GM19463 (cell line): Measurements from ENCODE around the gene HAVCR1.
A peak's percentile ranks its signal among the peaks of the same experiment; 100 is the strongest.
"Not testable (repeated sequence)": the region's sequence is repeated elsewhere in the genome, so short reads cannot be mapped to it uniquely, and the experiment has no call there.

Experiments
- ATAC-seq: cut with Tn5 transposase; IDR thresholded peaks from one replicate; pipeline ENCODE4 v1.9.1; 2021; ENCODE audit warnings: mild to moderate bottlenecking, moderate library complexity; ENCODE audit not compliant: unreplicated experiment

Gene HAVCR1

DNA sequence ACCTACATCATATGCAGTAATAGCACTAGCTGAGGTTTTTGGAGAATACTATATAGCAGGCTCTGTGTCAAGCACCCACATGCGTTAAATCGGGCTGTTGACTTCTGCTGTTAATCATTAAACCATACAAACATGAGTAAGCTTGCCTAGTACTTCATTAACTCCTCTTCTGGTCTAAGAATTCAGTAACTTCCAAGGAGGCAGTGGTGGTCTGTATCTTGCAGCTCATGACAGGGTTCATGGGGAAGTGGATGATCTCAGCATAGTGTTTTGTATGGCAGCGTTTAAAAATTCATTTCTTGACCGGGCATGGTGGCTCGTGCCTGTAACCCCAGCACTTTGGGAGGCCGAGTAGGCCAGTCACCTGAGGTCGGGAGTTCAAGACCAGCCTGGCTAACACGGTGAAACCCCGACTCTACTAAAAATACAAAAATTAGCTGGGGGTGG is at the start of gene HAVCR1:
HAVCR1 (minus strand) TSS at position 24 of the 447 bp plus-strand sequence. CDS start 1,173 bp downstream, outside the sequence.
- ATAC-seq = peak; percentile 85

DNA sequence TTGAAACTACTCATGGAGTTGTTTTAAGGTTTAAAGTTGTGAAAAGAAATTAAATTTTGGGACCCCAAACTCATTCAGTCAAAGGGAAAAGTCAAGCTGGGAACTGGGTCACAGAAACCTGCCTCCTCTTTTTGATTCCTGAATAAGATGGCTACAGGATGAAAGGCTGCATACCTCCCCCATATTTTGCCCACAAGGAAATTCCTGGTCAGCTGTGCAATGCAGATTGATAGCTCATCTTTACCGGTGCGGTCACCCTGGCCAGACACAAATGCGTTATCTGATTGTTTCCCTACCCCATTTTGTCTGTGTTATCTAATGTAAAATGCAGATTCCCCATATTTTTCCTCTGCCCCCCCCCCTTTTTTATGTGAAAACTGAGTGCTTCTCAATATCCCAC is 48.6 kb upstream of the HAVCR1 start:
- no peak for ATAC-seq

- peak; percentile 40 for ATAC-seq
Measured at GRCh38 chr5:157106630-157107461, 47.9 kb upstream of the HAVCR1 start.

DNA sequence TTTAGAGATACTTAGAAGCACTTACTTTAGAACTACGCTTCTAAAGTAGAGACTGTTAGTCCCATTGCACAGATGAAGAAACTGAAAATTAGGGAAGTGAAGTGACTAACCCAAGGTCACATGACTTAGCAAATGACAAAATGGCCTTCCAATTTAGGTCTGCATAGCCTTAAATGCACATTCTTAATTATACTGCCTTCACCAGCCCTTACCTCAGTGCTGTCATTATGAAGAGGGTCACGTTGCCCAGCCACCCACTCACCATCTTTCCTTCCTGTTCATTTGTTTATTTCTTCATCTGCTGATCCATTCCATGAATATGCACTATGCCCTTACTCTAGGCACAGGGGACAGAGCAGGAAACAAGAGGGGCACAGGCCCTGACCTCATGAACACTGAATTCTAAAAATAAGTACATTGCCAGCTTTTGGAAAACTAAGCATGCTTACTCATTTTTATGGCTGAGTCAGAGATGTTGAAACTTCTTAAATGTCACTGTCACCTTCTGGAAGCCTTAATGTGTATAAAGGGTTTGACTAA is 41.3 kb upstream of the HAVCR1 start:
- ATAC-seq = peak; percentile 75

DNA sequence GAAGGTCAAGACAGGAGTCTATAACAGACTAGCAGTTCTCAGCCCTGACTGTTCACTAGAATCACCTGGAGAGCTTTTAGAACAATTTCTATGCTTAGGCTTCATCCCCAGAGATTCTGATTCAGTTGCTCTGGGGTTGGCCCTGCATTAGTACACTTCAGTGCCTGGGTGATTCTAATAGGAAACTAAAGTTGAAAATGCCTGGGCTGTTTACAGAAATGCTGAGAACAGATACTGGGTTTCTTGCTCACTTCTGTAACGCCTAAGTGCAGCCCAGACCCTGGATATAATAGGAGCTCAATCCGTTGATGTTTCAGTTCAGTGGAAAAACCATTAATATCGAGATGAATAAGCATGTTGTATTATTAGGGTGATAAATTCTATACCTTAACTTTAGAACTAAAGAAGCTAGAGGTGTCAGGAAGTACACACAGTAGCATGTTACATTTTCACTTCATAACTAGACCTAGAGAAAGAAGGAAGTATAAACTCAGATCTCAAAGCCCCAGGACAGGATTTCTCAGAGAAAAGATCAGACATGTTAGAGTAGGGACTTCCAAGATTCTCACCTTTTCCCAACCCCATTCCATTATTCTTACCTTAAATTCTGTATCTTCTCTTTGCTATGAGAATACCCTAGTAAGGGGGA is 29.6 kb upstream of the HAVCR1 start:
- ATAC-seq = no peak

GRCh38 chr5:157086751-157087359 is 27.9 kb upstream of the HAVCR1 start:
- ATAC-seq = no peak

- ATAC-seq = no peak
Measured at GRCh38 chr5:157085930-157086329, 27.0 kb upstream of the HAVCR1 start.

DNA sequence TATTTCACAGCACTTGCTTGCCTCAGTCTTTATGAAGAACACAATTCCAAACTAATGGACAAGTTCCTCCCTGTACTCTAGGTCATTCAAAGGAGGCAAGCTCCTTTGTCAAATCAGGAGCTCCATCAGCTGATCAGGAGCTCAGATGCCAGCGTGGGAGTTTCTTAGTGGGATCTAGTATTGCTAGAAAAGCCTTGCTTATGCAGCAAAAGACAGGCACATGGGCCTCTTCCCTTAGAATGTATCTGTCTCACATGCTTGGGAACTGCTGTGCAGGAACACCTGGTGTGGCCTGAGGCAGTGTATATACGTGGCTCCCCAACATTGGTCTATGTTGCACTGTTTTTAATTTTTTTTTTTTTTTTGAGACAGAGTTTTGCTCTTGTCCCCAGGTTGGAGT is 21.4 kb upstream of the HAVCR1 start:
- ATAC-seq = no peak

GRCh38 chr5:157076558-157076957 is 17.6 kb upstream of the HAVCR1 start:
- no peak for ATAC-seq

DNA sequence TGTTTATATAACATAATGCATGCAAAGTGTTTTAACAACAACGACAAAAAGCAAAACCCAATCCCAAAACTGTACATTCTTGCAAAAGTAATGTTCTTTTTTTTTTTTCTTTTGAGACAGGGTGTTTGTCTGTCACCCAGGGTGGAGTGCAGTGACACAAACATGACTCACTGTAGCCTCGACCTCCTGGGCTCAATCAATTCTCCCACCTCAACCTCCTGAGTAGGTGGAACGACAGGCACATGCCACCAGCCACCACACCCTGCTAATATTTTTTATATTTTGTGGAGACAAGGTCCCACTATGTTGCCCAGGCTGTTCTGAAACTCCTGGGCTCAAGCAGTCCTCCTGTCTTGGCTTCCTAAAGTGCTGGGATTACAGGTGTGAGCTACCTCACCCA is 13.6 kb upstream of the HAVCR1 start:
- ATAC-seq = no peak

GRCh38 chr5:157069949-157070348 is 11.0 kb upstream of the HAVCR1 start:
- ATAC-seq = no peak

GRCh38 chr5:157068785-157069184 is 9.9 kb upstream of the HAVCR1 start:
- no peak for ATAC-seq

- ATAC-seq = no peak
Measured at GRCh38 chr5:157068339-157068738, 9.4 kb upstream of the HAVCR1 start.

GRCh38 chr5:157067005-157067404 is 8.1 kb upstream of the HAVCR1 start:
- ATAC-seq = no peak

GRCh38 chr5:157066080-157066479 is 7.2 kb upstream of the HAVCR1 start:
- ATAC-seq = no peak

DNA sequence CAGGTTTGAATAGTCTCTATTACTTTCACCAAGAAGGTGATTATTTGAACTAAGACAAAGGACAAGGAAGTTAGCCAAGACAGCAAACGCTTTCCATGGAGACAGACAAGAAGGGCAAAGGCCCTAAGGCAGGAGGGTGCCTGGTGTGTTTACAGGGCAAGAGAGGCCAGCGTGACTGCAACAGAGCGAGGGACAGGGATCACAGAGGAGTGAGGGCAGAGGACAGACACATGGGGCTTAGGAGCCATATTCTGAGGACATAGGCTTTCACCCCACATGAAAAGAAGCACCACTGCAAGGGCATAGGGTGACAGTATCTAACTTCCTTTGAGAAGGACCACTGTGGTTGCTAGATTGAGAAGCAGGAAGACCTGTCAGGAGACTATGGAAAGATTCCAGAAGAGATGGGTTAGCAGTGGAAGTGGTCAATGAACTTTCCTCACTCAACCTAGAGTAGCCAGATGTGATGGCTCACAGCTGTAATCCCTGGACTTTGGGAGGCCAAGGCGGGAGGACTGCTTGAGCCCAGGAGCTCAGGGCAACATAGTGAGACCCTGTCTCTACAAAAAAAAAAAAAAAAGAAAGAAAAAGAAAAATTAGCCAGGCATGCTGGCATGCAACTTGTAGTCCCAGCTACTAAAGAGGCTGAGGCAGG is 5.0 kb upstream of the HAVCR1 start:
- ATAC-seq = no peak

- ATAC-seq = no peak
Measured at GRCh38 chr5:157059891-157060290, 975 bp upstream of the HAVCR1 start.

- ATAC-seq = no peak
Measured at GRCh38 chr5:157057459-157058370, 1.2 kb downstream of the HAVCR1 start.

- ATAC-seq = not testable (repeated sequence)
Measured at GRCh38 chr5:157056848-157057247, 2.1 kb downstream of the HAVCR1 start.
